Activated CD4-positive, alpha-beta T cell treated with anti-CD3 and anti-CD28 coated beads for 4 hours (primary cell): ENCODE data around the gene ABCB8.

Experiments used
- DNase-seq, 2 donors: peaks; one replicate each; pipeline ENCODE4 v3.0.0-alpha.2; 2020

ABCB8 gene

DNA sequence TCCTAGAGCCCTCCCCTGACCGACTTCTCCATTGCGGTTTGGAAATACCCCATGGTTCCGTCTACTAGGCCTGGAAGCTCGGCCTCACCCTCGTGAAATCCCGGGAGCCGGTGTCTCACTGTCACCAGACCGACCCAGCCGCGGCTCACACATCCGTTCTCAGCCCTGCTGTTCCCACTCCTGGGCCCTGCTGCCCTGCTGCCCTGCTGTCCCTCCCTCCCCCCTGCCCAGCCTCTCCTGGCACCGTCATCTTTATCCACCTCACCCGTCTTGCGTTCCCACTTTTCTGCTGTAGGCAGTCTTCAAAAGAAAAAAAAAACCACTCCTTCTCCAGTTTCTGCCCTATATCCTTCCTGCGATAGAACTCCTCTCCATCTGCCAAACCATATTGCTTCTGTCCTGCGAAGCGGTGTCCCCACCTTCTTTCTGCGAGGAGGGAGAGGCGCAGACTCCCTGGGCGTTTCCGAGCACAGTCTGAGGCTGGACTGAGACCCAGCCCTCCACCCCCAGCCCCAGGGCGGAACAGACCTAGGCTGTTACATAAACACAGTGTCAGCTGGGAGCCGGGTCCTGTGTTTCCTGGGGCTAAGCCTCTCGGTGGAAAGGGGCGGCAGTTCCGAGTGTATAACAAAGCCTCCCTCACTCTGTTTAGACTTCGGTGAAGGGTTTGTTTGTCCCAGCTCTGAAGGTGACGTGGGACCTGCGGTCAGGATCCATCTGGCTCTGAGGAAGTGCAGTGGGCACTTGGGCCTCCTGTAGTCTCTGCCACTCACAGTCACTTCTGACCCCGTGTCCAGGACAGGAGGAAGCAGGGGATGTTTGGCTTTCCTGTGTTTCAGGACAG, 60.8 kb downstream of the ABCB8 start:
- DNase-seq = no peak

DNA sequence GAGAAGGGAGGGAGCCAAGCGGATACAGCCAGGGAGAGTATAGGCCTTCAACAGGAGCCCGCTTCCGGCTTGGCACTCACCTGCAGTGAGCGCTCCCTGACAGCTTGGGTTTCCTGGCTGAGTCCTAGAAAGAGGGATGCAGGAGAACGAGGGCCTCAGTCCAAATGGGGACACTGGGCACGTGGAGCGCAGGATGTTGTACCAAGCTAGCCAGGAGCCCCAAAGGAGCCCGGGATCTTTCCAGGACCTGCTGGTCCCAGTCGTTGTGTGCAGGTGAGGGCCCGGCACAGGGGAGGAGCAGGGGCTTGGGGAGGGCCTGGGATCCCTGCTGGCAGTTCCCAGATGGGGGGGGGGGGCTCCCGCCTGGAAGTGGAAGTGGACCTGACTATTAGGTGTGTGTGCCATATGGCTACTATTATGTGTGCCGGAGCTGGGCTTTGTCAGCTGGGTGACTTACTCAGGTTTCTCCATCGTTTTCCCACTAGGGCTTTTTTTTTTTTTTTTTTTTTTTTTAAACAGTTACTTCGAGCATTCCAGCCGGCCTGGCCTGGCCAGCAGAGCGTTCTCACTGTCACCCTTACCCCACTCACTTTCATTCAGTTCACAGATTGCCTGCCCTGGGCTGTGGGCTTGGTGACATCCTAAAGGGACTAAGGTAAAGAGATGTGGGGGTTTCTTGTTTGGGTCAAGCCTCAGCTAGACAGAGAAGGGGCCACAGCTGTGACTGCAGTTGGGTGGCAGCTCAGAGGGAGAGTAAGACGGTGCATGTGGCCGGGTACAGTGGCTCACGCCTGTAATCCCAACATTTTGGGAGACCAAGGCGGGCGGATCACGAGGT, 61.9 kb downstream of the ABCB8 start:
- no peak for DNase-seq

DNA sequence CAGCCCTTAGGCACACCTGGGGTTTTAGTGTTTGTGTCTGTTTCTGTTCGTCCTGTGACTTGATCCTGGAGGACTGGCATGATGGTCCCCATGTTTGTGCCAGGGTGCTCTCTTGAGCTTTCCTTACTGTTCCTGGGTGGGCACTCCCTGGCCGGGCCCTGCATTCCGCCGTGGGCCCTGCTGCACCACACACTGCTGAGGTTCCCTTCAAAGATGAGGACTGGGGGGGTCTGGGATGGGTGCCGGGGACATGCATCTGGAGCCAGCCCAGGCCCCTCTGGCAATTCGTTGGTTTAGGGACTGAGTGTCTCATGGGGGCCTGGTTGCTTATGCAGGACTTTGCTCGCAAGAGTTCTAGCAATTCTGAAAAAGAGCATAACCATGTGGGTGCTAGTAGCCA, 62.8 kb downstream of the ABCB8 start:
- DNase-seq = no peak

DNA sequence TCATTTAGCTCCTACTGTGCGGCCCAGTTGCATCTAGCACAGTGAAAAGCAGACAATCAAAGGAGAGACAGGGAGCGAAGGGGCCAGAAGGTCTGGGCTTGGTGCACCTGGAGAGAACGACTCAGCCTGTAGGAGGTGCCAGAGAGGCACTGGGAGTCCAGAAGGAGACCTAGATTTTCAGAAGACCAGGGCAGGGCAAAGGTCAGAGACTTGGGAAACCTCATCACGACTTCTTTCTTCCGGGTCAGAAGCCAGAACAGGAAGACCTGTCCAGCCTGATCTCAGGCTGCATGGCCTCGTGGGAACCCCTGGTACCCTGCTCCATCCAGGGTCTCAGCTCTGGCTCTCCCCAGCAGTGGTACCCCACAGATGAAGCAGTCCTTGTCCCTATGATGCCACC, 63.2 kb downstream of the ABCB8 start:
- no peak for DNase-seq

DNA sequence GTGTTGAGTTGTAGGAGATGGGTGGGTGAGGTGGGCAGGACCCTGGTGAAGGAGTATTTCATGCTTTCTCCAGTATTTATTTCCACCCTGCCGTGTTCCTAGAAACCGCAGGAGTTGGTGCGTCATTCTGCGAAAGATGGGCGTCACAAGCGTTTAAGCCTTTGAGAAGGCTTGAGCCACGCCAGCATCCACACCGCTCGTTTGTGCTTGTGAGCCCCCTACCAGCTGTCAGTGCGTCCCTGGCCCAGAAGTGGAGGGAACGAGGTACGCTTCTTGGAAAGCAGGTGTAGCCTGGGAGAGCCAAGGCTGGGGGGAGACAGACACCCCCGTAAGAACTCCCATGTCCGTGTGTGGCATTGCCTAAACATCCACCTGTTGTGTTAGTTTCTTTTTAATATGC, 63.7 kb downstream of the ABCB8 start:
- no peak for DNase-seq

DNA sequence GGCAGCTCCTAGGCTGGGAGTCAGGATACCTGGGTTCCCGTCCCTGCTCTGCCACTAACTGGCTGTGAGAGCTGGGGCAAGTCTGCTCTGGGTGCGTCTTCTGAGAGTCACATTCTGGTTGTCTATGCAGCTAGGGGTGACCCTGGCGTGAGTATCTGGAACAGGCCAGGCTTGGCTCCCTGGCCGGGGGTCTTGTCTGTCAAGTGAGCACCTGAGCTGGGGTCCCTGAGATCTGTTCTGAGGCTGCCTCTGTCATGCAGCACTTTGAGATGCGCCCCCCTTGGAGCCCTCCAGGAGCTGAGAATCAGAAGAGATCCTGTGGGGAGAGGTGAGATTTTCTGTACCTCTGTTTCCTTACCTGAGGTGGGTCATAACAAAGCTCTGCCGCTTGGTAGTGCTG, 65.5 kb downstream of the ABCB8 start:
- no peak for DNase-seq

DNA sequence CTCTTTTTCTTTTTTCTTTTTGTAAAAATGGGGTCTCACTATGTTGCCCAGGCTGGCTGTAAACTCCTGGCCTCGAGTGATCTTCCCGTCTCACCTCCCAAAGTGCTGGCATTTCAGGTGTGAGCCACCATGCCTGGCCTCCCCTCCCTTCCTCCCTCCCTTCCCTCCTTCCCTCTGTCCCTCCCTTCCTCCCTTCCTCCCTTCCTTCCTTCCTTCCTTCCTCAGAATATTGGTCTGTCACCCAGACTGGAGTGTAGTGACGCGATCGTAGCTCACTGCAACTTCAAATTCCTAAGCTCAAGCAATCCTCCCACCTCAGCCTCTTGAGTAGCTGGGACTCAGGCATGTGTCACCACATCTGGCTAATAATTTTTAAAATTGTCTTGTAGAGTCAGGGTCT, 66.4 kb downstream of the ABCB8 start:
- no peak for DNase-seq

DNA sequence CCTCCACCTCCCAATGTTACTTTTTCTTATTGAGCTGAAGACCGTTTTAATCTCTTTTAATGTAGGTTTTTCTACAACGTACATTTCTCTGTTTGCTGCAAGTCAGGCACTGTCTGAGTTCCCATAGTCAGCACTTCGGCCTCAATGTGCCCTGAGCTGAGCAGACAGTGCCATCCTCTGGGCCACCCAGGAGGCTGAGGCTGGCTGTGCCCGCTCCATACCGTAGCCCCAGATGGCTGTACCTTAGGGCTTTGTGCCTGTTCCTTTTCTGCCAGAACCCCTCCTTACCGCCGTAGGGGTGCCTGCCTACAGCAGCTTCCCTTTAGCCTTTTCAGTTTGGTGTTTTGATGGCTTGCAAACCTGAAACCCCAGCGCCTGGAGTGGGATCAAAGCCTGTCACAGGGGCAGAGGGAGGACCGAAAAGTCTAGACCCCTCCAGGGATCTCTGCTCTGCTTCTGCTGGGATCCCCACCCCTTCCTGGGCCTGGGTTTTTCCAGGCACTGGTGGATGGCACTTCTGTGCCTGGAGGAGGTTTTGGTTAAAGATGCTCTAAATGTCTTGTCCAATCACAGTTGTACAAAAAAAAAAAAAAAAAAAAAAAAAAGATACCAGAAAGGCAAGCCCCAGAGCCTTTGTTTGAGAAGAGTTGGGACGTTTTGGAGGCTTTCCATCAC, 67.0 kb downstream of the ABCB8 start:
- DNase-seq = no peak

DNA sequence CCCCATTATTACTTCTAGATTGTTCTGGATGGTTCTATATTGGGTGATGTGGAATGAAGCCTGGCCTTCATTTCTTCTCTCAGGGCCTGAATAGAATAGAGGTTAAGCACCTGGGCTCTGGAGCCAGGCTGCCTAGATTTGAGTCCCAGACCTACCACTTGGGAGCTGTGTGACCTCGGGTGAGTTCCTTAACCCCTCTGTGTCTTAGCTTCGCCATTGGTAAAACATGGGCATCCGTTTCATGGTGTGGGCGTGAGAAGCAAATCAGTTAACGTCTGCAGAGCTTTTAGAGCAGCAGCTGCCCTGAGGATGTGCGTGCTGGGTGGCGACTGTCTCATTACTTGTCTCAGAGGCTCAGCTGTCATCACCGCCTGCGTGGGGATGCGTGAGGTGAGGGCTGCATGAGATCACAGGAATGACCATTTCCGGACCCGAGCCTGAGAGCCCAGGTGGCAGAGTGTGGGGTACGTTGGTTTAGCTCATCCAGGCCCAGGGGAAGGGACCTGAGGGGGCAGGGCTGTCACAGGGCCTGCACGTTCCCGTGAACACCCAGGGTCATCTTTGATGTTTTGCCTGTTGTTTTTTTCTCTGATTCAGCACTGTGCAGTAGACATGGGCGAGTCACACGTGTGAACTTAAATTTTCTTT, 67.7 kb downstream of the ABCB8 start:
- no peak for DNase-seq
